T follicular helper cell (primary cell): Measurements from ENCODE around the gene HEXD.
"Not testable (repeated sequence)": the region's sequence is repeated elsewhere in the genome, so short reads cannot be mapped to it uniquely, and the experiment has no call there.

ENCODE experiments used
- DNase-seq: peaks from one replicate; pipeline ENCODE4 v3.0.0-alpha.2; 2020; ENCODE audit warnings: low read depth

HEXD gene

GRCh38 chr17:82458179-82458884 is 40.2 kb downstream of the HEXD start, which contains the start of gene NARF:
TSS of gene NARF (plus strand) at chr17:82458741. CDS start at chr17:82458804, 63 bp downstream.
- peak; percentile 93 for DNase-seq

GRCh38 chr17:82458885-82459424 is 40.8 kb downstream of the HEXD start:
- no peak for DNase-seq

- not testable (repeated sequence) for DNase-seq
These were observed 41.8 kb downstream of the HEXD start for GRCh38 chr17:82459936-82460335.

- no peak for DNase-seq
These were observed 43.8 kb downstream of the HEXD start for GRCh38 chr17:82461827-82462524.

- DNase-seq: no peak
These were observed 45.2 kb downstream of the HEXD start for GRCh38 chr17:82463391-82463790.

- DNase-seq: no peak
These were observed 45.9 kb downstream of the HEXD start for GRCh38 chr17:82463925-82464566.

- no peak for DNase-seq
These were observed 46.4 kb downstream of the HEXD start for GRCh38 chr17:82464567-82464929.

- DNase-seq: no peak
These were observed 47.0 kb downstream of the HEXD start for GRCh38 chr17:82465023-82465603.

- DNase-seq: no peak
These were observed 50.5 kb downstream of the HEXD start for GRCh38 chr17:82468692-82469091.

- no peak for DNase-seq
These were observed 51.9 kb downstream of the HEXD start for GRCh38 chr17:82470065-82470464.

- no peak for DNase-seq
These were observed 56.3 kb downstream of the HEXD start for GRCh38 chr17:82474223-82475010.

GRCh38 chr17:82475458-82475857 is 57.3 kb downstream of the HEXD start:
- no peak for DNase-seq

GRCh38 chr17:82477934-82478333 is 59.8 kb downstream of the HEXD start:
- DNase-seq: no peak

GRCh38 chr17:82479602-82480001 is 61.5 kb downstream of the HEXD start:
- no peak for DNase-seq

GRCh38 chr17:82480318-82480717 is 62.2 kb downstream of the HEXD start:
- no peak for DNase-seq

GRCh38 chr17:82483204-82483660 is 65.1 kb downstream of the HEXD start:
- DNase-seq: no peak

- no peak for DNase-seq
These were observed 65.7 kb downstream of the HEXD start for GRCh38 chr17:82483836-82484235.

- DNase-seq: no peak
These were observed 68.3 kb downstream of the HEXD start for GRCh38 chr17:82486231-82487094.

GRCh38 chr17:82487910-82488309 is 69.8 kb downstream of the HEXD start:
- DNase-seq: no peak

- DNase-seq: no peak
These were observed 71.0 kb downstream of the HEXD start for GRCh38 chr17:82489117-82489516.
